A549 (cell line): ENCODE data around the gene HOXC13. TPM values are rescaled to one million over a fixed set of nuclear protein-coding genes. Genes with fewer than 3 reads are reported as not detected.
A peak's percentile ranks its signal among the peaks of the same experiment; 100 is the strongest.

Experiments
- ATAC-seq, 2 experiments: fragments of 200-7000 bp in 1 of 2; fragments of >200 bp in 1 of 2; cut with Nextera tagmentation in 1 of 2; cut with Tn5 transposase in 1 of 2; 3 replicates each; pipeline versions ENCODE4 v1.8.0 to v1.9.1; 2018 to 2020; ENCODE audit warnings: mild to moderate bottlenecking in 1 of 2, moderate library complexity in 1 of 2
- CTCF ChIA-PET: fragments of 300-600 bp; sonication (Branson Sonifier 250); formaldehyde crosslinking; extraction: SDS; loops from one replicate; lab custom pipeline; 2021; ENCODE audit warnings: antibody characterized with exemption, inconsistent platforms; lab: Yijun Ruan, JAX
- POLR2A ChIA-PET: fragments of 350-600 bp; formaldehyde crosslinking; extraction: SDS; loops from one replicate; lab custom pipeline; 2021; ENCODE audit warnings: antibody characterized with exemption, inconsistent platforms; lab: Yijun Ruan, JAX
- DNase-seq, 2 experiments: peaks; one replicate each; pipeline versions ENCODE4 v3.0.0 to v3.0.0-alpha.2; 2011 to 2016; ENCODE audit warnings: low read depth in 1 of 2, low spot score in 1 of 2
- FAIRE-seq: peaks from 2 replicates; lab custom pipeline; 2011; peaks lifted over from hg19 to GRCh38; lab: Jason Lieb, UNC
- H3K27ac ChIP-seq, 2 experiments: fragments of >200 bp; sonication (Bioruptor Twin); formaldehyde crosslinking; 3 replicates each; pipeline ENCODE4 v1.5.1; 2016 to 2017
- H3K4me1 ChIP-seq: fragments of >200 bp; sonication (Bioruptor Twin); formaldehyde crosslinking; 3 replicates; pipeline ENCODE4 v1.6.1; 2016
- H3K4me2 ChIP-seq: fragments of >200 bp; sonication (Bioruptor Twin); formaldehyde crosslinking; 3 replicates; pipeline ENCODE4 v1.6.1; 2016
- H3K4me3 ChIP-seq: fragments of >200 bp; sonication (Bioruptor Twin); formaldehyde crosslinking; 3 replicates; pipeline ENCODE4 v1.5.1; 2016
- H3K9me3 ChIP-seq: fragments of >200 bp; sonication (Bioruptor Twin); formaldehyde crosslinking; 3 replicates; pipeline ENCODE4 v1.6.1; 2016
- BHLHE40 ChIP-seq: IDR thresholded peaks from 2 replicates; pipeline ENCODE4 v1.6.1; 2012; ENCODE audit warnings: low read depth, low read length, inconsistent platforms
- CHD2 ChIP-seq: fragments of 150-350 bp; IDR thresholded peaks from 2 replicates; pipeline ENCODE4 v1.6.1; 2014; ENCODE audit warnings: low read length; ENCODE audit not compliant: partially characterized antibody
- EHMT2 ChIP-seq: fragments of 200-600 bp; sonication (generic); IDR thresholded peaks from 2 replicates; pipeline ENCODE4 v1.6.1; 2016; ENCODE audit warnings: antibody characterized with exemption, low read depth, mild to moderate bottlenecking, moderate library complexity
- ESRRA ChIP-seq: fragments of 150-350 bp; IDR thresholded peaks from 2 replicates; pipeline ENCODE4 v1.6.1; 2014; ENCODE audit warnings: mild to moderate bottlenecking, low read length, borderline replicate concordance
- FOSB ChIP-seq: fragments of 250-450 bp; sonication (Bioruptor Pico); IDR thresholded peaks from 2 replicates; pipeline ENCODE4 v1.5.0; 2020; ENCODE audit warnings: mild to moderate bottlenecking, moderate library complexity
- HOXA7 ChIP-seq: fragments of 250-450 bp; sonication (Bioruptor Pico); IDR thresholded peaks from 2 replicates; pipeline ENCODE4 v1.5.0; 2020; ENCODE audit warnings: mild to moderate bottlenecking, moderate library complexity
- JUN ChIP-seq, 2 experiments: fragments of >200 bp; sonication (Bioruptor Twin); formaldehyde crosslinking; IDR thresholded peaks; 2 replicates in 1 of 2; 3 replicates in 1 of 2; pipeline ENCODE4 v1.6.1; 2016 to 2017
- MAFK ChIP-seq: fragments of 450-650 bp; IDR thresholded peaks from 2 replicates; pipeline ENCODE4 v1.6.1; 2014; ENCODE audit not compliant: partially characterized antibody
- NPAS2 ChIP-seq: fragments of 250-450 bp; sonication (Bioruptor Pico); IDR thresholded peaks from 2 replicates; pipeline ENCODE4 v1.8.0; 2022; ENCODE audit warnings: mild to moderate bottlenecking, moderate library complexity, borderline replicate concordance
- PHF8 ChIP-seq: fragments of 200-600 bp; sonication (generic); IDR thresholded peaks from 2 replicates; pipeline ENCODE4 v1.6.1; 2016; ENCODE audit warnings: low read depth, mild to moderate bottlenecking, antibody characterized with exemption, moderate library complexity, borderline replicate concordance
- POLR2A ChIP-seq: IDR thresholded peaks from 2 replicates; pipeline ENCODE4 v1.6.1; 2012; ENCODE audit warnings: mild to moderate bottlenecking, low read length
- RFX5 ChIP-seq: fragments of 450-650 bp; IDR thresholded peaks from 2 replicates; pipeline ENCODE4 v1.7.1; 2014; ENCODE audit warnings: antibody characterized with exemption, mild to moderate bottlenecking, moderate library complexity
- SREBF2 ChIP-seq: fragments of 450-650 bp; IDR thresholded peaks from 2 replicates; pipeline ENCODE4 v1.6.1; 2014; ENCODE audit warnings: mild to moderate bottlenecking, moderate library complexity
- TP53 ChIP-seq: fragments of 250-450 bp; sonication (Bioruptor Pico); IDR thresholded peaks from 2 replicates; pipeline ENCODE4 v1.5.0; 2021; ENCODE audit warnings: mild to moderate bottlenecking, moderate library complexity
- ZNF302 ChIP-seq: fragments of 250-450 bp; sonication (Bioruptor Pico); IDR thresholded peaks from 2 replicates; pipeline ENCODE4 v1.9.0; 2021; ENCODE audit warnings: inconsistent platforms, mild to moderate bottlenecking, moderate library complexity
- ZSCAN20 ChIP-seq: fragments of 250-450 bp; sonication (Bioruptor Pico); IDR thresholded peaks from 2 replicates; pipeline ENCODE4 v1.8.0; 2022; ENCODE audit warnings: mild to moderate bottlenecking, moderate library complexity
- WGBS: methylation state at CpG from one replicate; pipeline ENCODE4 v1.1.6; 2017; ENCODE audit errors: missing lambda C conversion rate; 5-methylcytosine and 5-hydroxymethylcytosine counted together
- polyA plus RNA-seq, 4 experiments: library from polyadenylated mRNA; depleted of rRNA in 3 of 4; stranded (reverse); fragments of >200 nt; fragmentation: RNase III in 1 of 4; extraction: RNeasy Plus Mini Kit Qiagen cat#74134 plus additional on column Dnase treatment in 1 of 4; gene quantifications; 2 replicates in 3 of 4; 3 replicates in 1 of 4; pipeline ENCODE4 v1.2.3, GENCODE V29; 2011 to 2017
- TF ChIP-seq, protein P1 (sequence below): fragments of >200 bp; sonication (Bioruptor Twin); formaldehyde crosslinking; IDR thresholded peaks from 2 replicates; pipeline ENCODE4 v1.6.1; 2016
- TF ChIP-seq, protein P2 (sequence below): fragments of 250-450 bp; sonication (Bioruptor Pico); IDR thresholded peaks from 2 replicates; pipeline ENCODE4 v1.5.0; 2021; ENCODE audit warnings: mild to moderate bottlenecking, moderate library complexity, borderline replicate concordance
- TF ChIP-seq, protein P3 (sequence below): fragments of 150-350 bp; IDR thresholded peaks from 2 replicates; pipeline ENCODE4 v1.6.1; 2014; ENCODE audit warnings: low read depth, mild to moderate bottlenecking, low read length

Gene HOXC13
- polyA plus RNA-seq, 2 of the 4 experiments (the other 2 are of a cell fraction): 3.9 to 6.5 TPM

DNA sequence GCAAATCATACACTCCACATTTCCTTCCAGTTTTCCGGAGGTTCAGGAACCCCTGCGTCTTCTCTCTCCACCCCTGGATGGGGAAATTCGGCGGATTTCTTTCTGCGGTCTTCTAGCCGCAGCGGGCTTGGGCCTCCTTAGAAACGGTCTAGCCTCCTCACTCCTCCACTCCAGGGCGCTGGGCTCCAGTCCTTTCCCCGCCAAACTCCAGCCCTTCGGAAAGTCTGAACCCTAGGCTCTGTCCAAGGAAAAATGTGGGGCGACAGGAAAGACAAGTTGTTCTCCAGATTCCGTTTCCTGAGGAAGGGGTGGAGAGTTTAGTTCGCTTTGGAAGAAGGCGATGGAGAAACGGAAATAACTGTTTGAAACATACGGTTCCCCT lies 44.9 kb downstream of the HOXC13 start:
- no peak for FAIRE-seq
- no peak for DNase-seq
- POLR2A ChIA-PET: no interaction called here
- no peak for ATAC-seq
- TF ChIP-seq, protein P1, sequence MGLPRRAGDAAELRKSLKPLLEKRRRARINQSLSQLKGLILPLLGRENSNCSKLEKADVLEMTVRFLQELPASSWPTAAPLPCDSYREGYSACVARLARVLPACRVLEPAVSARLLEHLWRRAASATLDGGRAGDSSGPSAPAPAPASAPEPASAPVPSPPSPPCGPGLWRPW: no peak
- no peak for TF ChIP-seq ZNF302 (CRISPR knock-in tag)
- TF ChIP-seq ZSCAN20 (CRISPR knock-in tag): no peak
- no peak for TF ChIP-seq PHF8
- no peak for TF ChIP-seq POLR2A
- no peak for TF ChIP-seq MAFK
- no peak for TF ChIP-seq RFX5
- no peak for TF ChIP-seq HOXA7
- no peaks in the 10 kb centered on the region for H3K9me3 ChIP-seq
- no peak overlapping the region for H3K4me3 ChIP-seq
- no peak overlapping the region for H3K4me2 ChIP-seq
- CTCF ChIA-PET: interaction anchor here (1.8 to 5.8 kb wide), 7 partner anchors 11 to 239 kb away, joined by 9 to 171 read pairs (median 23); partner anchors contain the start of genes HOXC11, HOXC8 and HOXC9
- H3K27ac ChIP-seq: no peak overlapping the region
- H3K4me1 ChIP-seq: peaks cover 21% of the 10 kb centered on the region
- 91% methylated on average over 17 of the region's 17 CpGs for WGBS

DNA sequence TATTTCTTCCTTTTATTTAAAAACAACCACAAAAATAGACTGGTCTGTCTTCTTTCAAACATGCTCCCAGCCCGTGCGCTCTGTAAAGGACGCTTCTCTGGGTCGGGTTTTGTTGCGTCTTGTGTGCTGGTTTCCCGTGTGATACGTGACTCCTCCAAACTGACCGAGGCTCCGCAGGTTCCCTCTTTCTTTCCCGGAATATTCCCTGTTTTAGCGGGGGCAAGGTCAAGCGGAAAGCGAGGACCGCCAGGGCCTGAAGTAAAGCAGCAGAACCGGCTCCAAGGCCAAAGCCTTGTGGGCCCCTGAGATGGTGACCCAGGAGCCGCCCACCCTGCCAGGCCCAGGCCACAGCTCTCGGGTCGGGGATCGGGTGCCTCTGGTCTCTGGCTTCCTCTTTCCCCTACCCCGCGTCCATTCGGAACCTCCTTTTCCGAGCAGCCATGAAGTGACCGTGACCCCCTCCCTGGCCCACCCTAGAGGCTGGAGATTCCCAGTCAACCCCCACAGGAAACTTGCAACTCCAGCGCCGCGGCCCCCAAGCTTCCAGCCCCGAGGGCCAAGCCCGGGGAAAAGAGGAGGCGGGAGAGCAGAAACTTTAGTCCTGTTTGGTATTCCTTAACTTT lies 45.4 kb downstream of the HOXC13 start:
- peak overlapping the region; percentile 98 for H3K4me2 ChIP-seq
- peak overlapping the region; percentile 88 to 89 for H3K27ac ChIP-seq
- DNase-seq: no peak
- CTCF ChIA-PET: interaction anchor here (0.6 to 5.8 kb wide), 31 partner anchors 9 to 358 kb away, joined by 3 to 171 read pairs (median 10); partner anchors contain the start of genes HOTAIR, HOXC11, HOXC12 and HOXC13
- POLR2A ChIA-PET: interaction anchor here (1.2 kb wide), 3 partner anchors 11 to 223 kb away, joined by 3 to 4 read pairs (median 3); partner anchors contain the start of gene HOXC11
- 87% methylated on average over 30 of the region's 30 CpGs for WGBS
- peak overlapping the region; percentile 60 for H3K4me3 ChIP-seq
- no peaks in the 10 kb centered on the region for H3K9me3 ChIP-seq
- TF ChIP-seq, protein P1: no peak
- TF ChIP-seq JUN (IDR thresholded peaks at IDR 0.05): no peak
- TF ChIP-seq NPAS2: no peak
- no peak for TF ChIP-seq FOSB (CRISPR knock-in tag)
- TF ChIP-seq EHMT2: no peak
- TF ChIP-seq ZNF302 (CRISPR knock-in tag): no peak
- no peak for TF ChIP-seq SREBF2
- TF ChIP-seq CHD2: no peak
- TF ChIP-seq BHLHE40: no peak
- no peak for TF ChIP-seq ESRRA
- TF ChIP-seq, protein P2, sequence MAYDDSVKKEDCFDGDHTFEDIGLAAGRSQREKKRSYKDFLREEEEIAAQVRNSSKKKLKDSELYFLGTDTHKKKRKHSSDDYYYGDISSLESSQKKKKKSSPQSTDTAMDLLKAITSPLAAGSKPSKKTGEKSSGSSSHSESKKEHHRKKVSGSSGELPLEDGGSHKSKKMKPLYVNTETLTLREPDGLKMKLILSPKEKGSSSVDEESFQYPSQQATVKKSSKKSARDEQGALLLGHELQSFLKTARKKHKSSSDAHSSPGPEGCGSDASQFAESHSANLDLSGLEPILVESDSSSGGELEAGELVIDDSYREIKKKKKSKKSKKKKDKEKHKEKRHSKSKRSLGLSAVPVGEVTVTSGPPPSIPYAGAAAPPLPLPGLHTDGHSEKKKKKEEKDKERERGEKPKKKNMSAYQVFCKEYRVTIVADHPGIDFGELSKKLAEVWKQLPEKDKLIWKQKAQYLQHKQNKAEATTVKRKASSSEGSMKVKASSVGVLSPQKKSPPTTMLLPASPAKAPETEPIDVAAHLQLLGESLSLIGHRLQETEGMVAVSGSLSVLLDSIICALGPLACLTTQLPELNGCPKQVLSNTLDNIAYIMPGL (CRISPR knock-in tag): no peak
- TF ChIP-seq, protein P3, sequence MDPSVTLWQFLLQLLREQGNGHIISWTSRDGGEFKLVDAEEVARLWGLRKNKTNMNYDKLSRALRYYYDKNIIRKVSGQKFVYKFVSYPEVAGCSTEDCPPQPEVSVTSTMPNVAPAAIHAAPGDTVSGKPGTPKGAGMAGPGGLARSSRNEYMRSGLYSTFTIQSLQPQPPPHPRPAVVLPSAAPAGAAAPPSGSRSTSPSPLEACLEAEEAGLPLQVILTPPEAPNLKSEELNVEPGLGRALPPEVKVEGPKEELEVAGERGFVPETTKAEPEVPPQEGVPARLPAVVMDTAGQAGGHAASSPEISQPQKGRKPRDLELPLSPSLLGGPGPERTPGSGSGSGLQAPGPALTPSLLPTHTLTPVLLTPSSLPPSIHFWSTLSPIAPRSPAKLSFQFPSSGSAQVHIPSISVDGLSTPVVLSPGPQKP: no peak
- TF ChIP-seq TP53 (CRISPR knock-in tag): no peak
- TF ChIP-seq, all 56 proteins: peak for 0
- ATAC-seq: no peak
- peaks cover 20% of the 10 kb centered on the region for H3K4me1 ChIP-seq
- FAIRE-seq: no peak
